Skeletal muscle tissue (tissue), 4 donors: Measurements from ENCODE around the gene GDF10. TPM values are rescaled to one million over a fixed set of nuclear protein-coding genes. Genes with fewer than 3 reads are reported as not detected.

Source experiments
- H3K27ac ChIP-seq: one replicate; pipeline ENCODE4 v1.7.0; 2013; ENCODE audit warnings: mild to moderate bottlenecking, low read depth, low read length, inconsistent platforms
- H3K27me3 ChIP-seq, 3 donors: one replicate each; pipeline ENCODE4 v1.7.0; 2013; ENCODE audit warnings: low read length in 3 of 3; ENCODE audit not compliant: control insufficient read depth in 3 of 3, insufficient read depth in 3 of 3
- H3K36me3 ChIP-seq, 3 donors: one replicate each; pipeline ENCODE4 v1.7.0; 2013; ENCODE audit warnings: low read length in 3 of 3; ENCODE audit not compliant: control insufficient read depth in 3 of 3, insufficient read depth in 3 of 3
- H3K4me1 ChIP-seq, 3 donors: one replicate each; pipeline ENCODE4 v1.7.0; 2013; ENCODE audit warnings: low read length in 3 of 3, mild to moderate bottlenecking in 3 of 3; ENCODE audit not compliant: control insufficient read depth in 3 of 3, insufficient read depth in 3 of 3
- H3K4me3 ChIP-seq, 3 donors: one replicate each; pipeline ENCODE4 v1.7.0; 2013; ENCODE audit warnings: low read length in 3 of 3
- H3K9ac ChIP-seq, 3 donors: one replicate each; pipeline ENCODE4 v1.7.0; 2013; ENCODE audit warnings: low read length in 3 of 3, mild to moderate bottlenecking in 3 of 3, moderate library complexity in 2 of 3, low read depth in 1 of 3
- H3K9me3 ChIP-seq, 3 donors: one replicate each; pipeline ENCODE4 v1.7.0; 2013; ENCODE audit warnings: low read length in 3 of 3; ENCODE audit not compliant: control insufficient read depth in 3 of 3
- total RNA-seq: library from RNA; depleted of rRNA; stranded (reverse); fragments of >200 nt; gene quantifications from one replicate; pipeline ENCODE4 v1.2.3, GENCODE V29; 2014
- donor health status: Osteomylitis.

Gene GDF10
- total RNA-seq: 1.0 TPM

GRCh38 chr10:47299611-47300428 lies at the start of gene GDF10:
Gene GDF10, plus strand, starts transcription at chr10:47300197. Its CDS starts 455 bp downstream, at chr10:47300652.
- Histone ChIP-seq H3K4me3 (peak within 1 kb of the TSS; percentile 14 to 61 (median 51)), H3K36me3 (no peaks in the 10 kb centered on the region), H3K27me3 (peaks cover 36 to 42% (median 37%) of the 10 kb centered on the region in 3 donors), H3K4me1 (peaks cover 0 to 9% (median 5%) of the 10 kb centered on the region in 3 donors), H3K9ac (peak within 1 kb of the TSS in 1 of 3 donors; percentile 54), H3K27ac (no peak within 1 kb of the TSS), H3K9me3 (no peaks in the 10 kb centered on the region)

GRCh38 chr10:47252093-47252780 lies 47.8 kb upstream of the GDF10 start:
- Histone ChIP-seq H3K27ac (no peak overlapping the region), H3K9ac (no peak overlapping the region), H3K9me3 (no peaks in the 10 kb centered on the region), H3K27me3 (peaks cover 0 to 12% (median 0%) of the 10 kb centered on the region in 3 donors), H3K4me1 (peaks cover 21 to 30% (median 25%) of the 10 kb centered on the region in 3 donors), H3K4me3 (no peak overlapping the region), H3K36me3 (no peaks in the 10 kb centered on the region)

GRCh38 chr10:47253030-47253637 lies 46.9 kb upstream of the GDF10 start:
- Histone ChIP-seq H3K27me3 (peaks cover 0 to 12% (median 0%) of the 10 kb centered on the region in 3 donors), H3K4me3 (peak overlapping the region in 1 of 3 donors; percentile 41), H3K4me1 (peaks cover 21 to 30% (median 25%) of the 10 kb centered on the region in 3 donors), H3K9me3 (no peaks in the 10 kb centered on the region), H3K27ac (no peak overlapping the region), H3K9ac (peak overlapping the region in 1 of 3 donors; percentile 40), H3K36me3 (no peaks in the 10 kb centered on the region)

GRCh38 chr10:47253651-47254375 lies 46.2 kb upstream of the GDF10 start:
- Histone ChIP-seq H3K27me3 (peaks cover 0 to 8% (median 0%) of the 10 kb centered on the region in 3 donors), H3K4me3 (peak overlapping the region in 2 of 3 donors; percentile 17 to 41), H3K9ac (peak overlapping the region in 1 of 3 donors; percentile 40), H3K4me1 (peaks cover 21 to 30% (median 25%) of the 10 kb centered on the region in 3 donors), H3K36me3 (no peaks in the 10 kb centered on the region), H3K27ac (peak overlapping the region; percentile 69), H3K9me3 (no peaks in the 10 kb centered on the region)

- H3K27me3 ChIP-seq: peaks cover 0 to 8% (median under 1%) of the 10 kb centered on the region in 3 donors
- H3K27ac ChIP-seq: no peak overlapping the region
- H3K36me3 ChIP-seq: no peaks in the 10 kb centered on the region
- no peak overlapping the region for H3K9ac ChIP-seq
- peaks cover 21 to 30% (median 25%) of the 10 kb centered on the region in 3 donors for H3K4me1 ChIP-seq
- no peaks in the 10 kb centered on the region for H3K9me3 ChIP-seq
- H3K4me3 ChIP-seq: no peak overlapping the region
Observed at GRCh38 chr10:47254611-47255010, 45.4 kb upstream of the GDF10 start.

- Histone ChIP-seq H3K27me3 (peaks cover 0 to 5% (median 3%) of the 10 kb centered on the region in 3 donors), H3K36me3 (no peaks in the 10 kb centered on the region), H3K4me1 (peaks cover 21 to 30% (median 25%) of the 10 kb centered on the region in 3 donors), H3K9ac (no peak overlapping the region), H3K4me3 (no peak overlapping the region), H3K9me3 (no peaks in the 10 kb centered on the region), H3K27ac (no peak overlapping the region)
Observed at GRCh38 chr10:47255033-47255813, 44.8 kb upstream of the GDF10 start.

- no peaks in the 10 kb centered on the region for H3K36me3 ChIP-seq
- H3K27me3 ChIP-seq: peaks cover 3 to 5% (median 3%) of the 10 kb centered on the region in 3 donors
- no peak overlapping the region for H3K9ac ChIP-seq
- no peak overlapping the region for H3K4me3 ChIP-seq
- peaks cover 21 to 30% (median 25%) of the 10 kb centered on the region in 3 donors for H3K4me1 ChIP-seq
- no peaks in the 10 kb centered on the region for H3K9me3 ChIP-seq
- no peak overlapping the region for H3K27ac ChIP-seq
Observed at GRCh38 chr10:47255866-47256265, 44.1 kb upstream of the GDF10 start.

- no peak overlapping the region for H3K9ac ChIP-seq
- peaks cover 21 to 29% (median 25%) of the 10 kb centered on the region in 3 donors for H3K4me1 ChIP-seq
- H3K9me3 ChIP-seq: no peaks in the 10 kb centered on the region
- no peak overlapping the region for H3K4me3 ChIP-seq
- no peaks in the 10 kb centered on the region for H3K36me3 ChIP-seq
- H3K27me3 ChIP-seq: peaks cover 3 to 5% (median 3%) of the 10 kb centered on the region in 3 donors
- H3K27ac ChIP-seq: no peak overlapping the region
Observed at GRCh38 chr10:47256751-47257336, 43.2 kb upstream of the GDF10 start.
